Ovary (tissue), 3 donors: ENCODE measurements around the gene NEU4.

Experiments
- CTCF ChIP-seq, 3 donors: fragments of 450-650 bp in 2 of 3; fragments of 200-600 bp in 1 of 3; IDR thresholded peaks; one replicate each; pipeline versions ENCODE4 v1.5.1 to v1.8.0; 2016 to 2022; ENCODE audit warnings: antibody characterized with exemption in 3 of 3, mild to moderate bottlenecking in 1 of 3
- EP300 ChIP-seq: sonication (generic); formaldehyde crosslinking; IDR thresholded peaks from one replicate; pipeline ENCODE4 v1.6.1; 2017; ENCODE audit warnings: antibody characterized with exemption
- donor health status: DM: no; HTN: no; CAD: no.

- no peak for TF ChIP-seq EP300
- no peak for TF ChIP-seq CTCF (IDR thresholded peaks at IDR 0.05)
Measured at GRCh38 chr2:241762321-241762932, 46.6 kb upstream of the NEU4 start.
